ENCODE data around the gene FNBP1. TPM values are rescaled to one million over a fixed set of nuclear protein-coding genes. Genes with fewer than 3 reads are reported as not detected.
A peak's percentile ranks its signal among the peaks of the same experiment; 100 is the strongest.

Gene FNBP1
- polyA plus RNA-seq, 2 of the 4 experiments (the other 2 are of a cell fraction), result 10.6 to 15.6 TPM

GRCh38 chr9:129875687-129876395 is 167.1 kb downstream of the FNBP1 start:
- no peak; a peak in 2 of 6 replicates for ATAC-seq
- no peak for TF ChIP-seq RAD21 (conservative IDR thresholded peaks at IDR 0.05 in 1 of 2, IDR thresholded peaks at IDR 0.05 in 1 of 2)
- TF ChIP-seq MYC (IDR thresholded peaks at IDR 0.05; ENCODE audit: borderline replicate concordance, low read length), result no peak
- no peak for TF ChIP-seq HDAC2 (IDR thresholded peaks at IDR 0.05)
- no peak for TF ChIP-seq CBX2 (IDR thresholded peaks at IDR 0.05; ENCODE audit: borderline replicate concordance, low read depth)
- TF ChIP-seq TP53 (CRISPR knock-in tag; IDR thresholded peaks at IDR 0.05), result no peak
- TF ChIP-seq MAX (IDR thresholded peaks at IDR 0.05), result no peak
- TF ChIP-seq POLR2A (IDR thresholded peaks at IDR 0.05; ENCODE audit: low read length), result no peak
- no peak for TF ChIP-seq HES2 (IDR thresholded peaks at IDR 0.05)
- TF ChIP-seq PHF8 (IDR thresholded peaks at IDR 0.05; ENCODE audit: borderline replicate concordance, low read depth), result no peak
- TF ChIP-seq RARB (CRISPR knock-in tag; IDR thresholded peaks at IDR 0.05), result no peak
- TF ChIP-seq BCL3 (IDR thresholded peaks at IDR 0.05), result no peak
- no peak for TF ChIP-seq MAZ (IDR thresholded peaks at IDR 0.05; ENCODE audit: borderline replicate concordance, low read depth, low read length)
- no peak for TF ChIP-seq KDM5A (IDR thresholded peaks at IDR 0.05)
- TF ChIP-seq ESRRA (IDR thresholded peaks at IDR 0.05; ENCODE audit: borderline replicate concordance, low read length), result no peak
- no peak for TF ChIP-seq MAFK (IDR thresholded peaks at IDR 0.05; ENCODE audit: partially characterized antibody)
- TF ChIP-seq GATA3 (IDR thresholded peaks at IDR 0.05; ENCODE audit: borderline replicate concordance), result no peak
- no peak overlapping the region for H3K4me2 ChIP-seq
- H3K9me3 ChIP-seq, result no peaks in the 10 kb centered on the region
- no peak for DNase-seq (ENCODE audit: low read depth in 1 of 2, low spot score in 1 of 2)
- H3K4me3 ChIP-seq, result no peak overlapping the region
- FAIRE-seq, result no peak
- 91% methylated on average over 25 of the region's 27 CpGs for WGBS (ENCODE audit: missing lambda C conversion rate)
- ChIA-PET CTCF (interaction anchor here (0.6 to 1.4 kb wide), 4 partner anchors 9 to 295 kb away, joined by 3 to 5 read pairs (median 4); no protein-coding TSS in a partner anchor), POLR2A (no interaction called here)
- H3K4me1 ChIP-seq, result no peaks in the 10 kb centered on the region
- no peak overlapping the region for H3K27ac ChIP-seq

- ChIA-PET POLR2A (no interaction called here), CTCF (interaction anchor here (0.9 to 1.1 kb wide), 2 partner anchors 16 to 296 kb away, joined by 3 read pairs; no protein-coding TSS in a partner anchor)
- no peak for FAIRE-seq
- Histone ChIP-seq H3K9me3 (no peaks in the 10 kb centered on the region), H3K4me2 (no peak overlapping the region), H3K27ac (no peak overlapping the region), H3K4me1 (no peaks in the 10 kb centered on the region), H3K4me3 (no peak overlapping the region)
- no peak for DNase-seq (ENCODE audit: low read depth in 1 of 2, low spot score in 1 of 2)
- peak in 1 of 2 experiments; percentile 51; a peak in 2 of 6 replicates for ATAC-seq
- no peak for TF ChIP-seq HOXB5 (CRISPR knock-in tag; IDR thresholded peaks at IDR 0.05)
- no peak for TF ChIP-seq MYC (IDR thresholded peaks at IDR 0.05; ENCODE audit: borderline replicate concordance, low read length)
- no peak for TF ChIP-seq KDM5A (IDR thresholded peaks at IDR 0.05)
- no peak for TF ChIP-seq ATOH8 (CRISPR knock-in tag; IDR thresholded peaks at IDR 0.05; ENCODE audit: low read depth)
- TF ChIP-seq CHD2 (IDR thresholded peaks at IDR 0.05; ENCODE audit: low read length, partially characterized antibody), result no peak
- TF ChIP-seq CHD4 (IDR thresholded peaks at IDR 0.05; ENCODE audit: borderline replicate concordance), result no peak
- TF ChIP-seq PHF8 (IDR thresholded peaks at IDR 0.05; ENCODE audit: borderline replicate concordance, low read depth), result no peak
- no peak for TF ChIP-seq CBX8 (IDR thresholded peaks at IDR 0.05)
- TF ChIP-seq NFE2L2 (conservative IDR thresholded peaks at IDR 0.05; ENCODE audit: low read length), result no peak
- TF ChIP-seq MAFK (IDR thresholded peaks at IDR 0.05; ENCODE audit: partially characterized antibody), result no peak
- TF ChIP-seq HDAC2 (IDR thresholded peaks at IDR 0.05), result no peak
- no peak for TF ChIP-seq RAD21 (conservative IDR thresholded peaks at IDR 0.05 in 1 of 2, IDR thresholded peaks at IDR 0.05 in 1 of 2)
- no peak for TF ChIP-seq JUNB (IDR thresholded peaks at IDR 0.05)
- TF ChIP-seq FOSB (CRISPR knock-in tag; IDR thresholded peaks at IDR 0.05), result no peak
- TF ChIP-seq RNF2 (IDR thresholded peaks at IDR 0.05; ENCODE audit: borderline replicate concordance, low read depth), result no peak
- 90% methylated on average over 17 of the region's 23 CpGs for WGBS (ENCODE audit: missing lambda C conversion rate)
Measured at GRCh38 chr9:129875181-129875611, 167.8 kb downstream of the FNBP1 start.
